Breast epithelium (tissue), 3 donors: ENCODE results near the gene RAI1.

Experiments
- POLR2A ChIP-seq: fragments of 450-650 bp; IDR thresholded peaks from one replicate; pipeline ENCODE4 v1.6.1; 2016; ENCODE audit warnings: antibody characterized with exemption, mild to moderate bottlenecking, moderate library complexity
- POLR2AphosphoS5 ChIP-seq, 3 donors: sonication (generic); formaldehyde crosslinking; IDR thresholded peaks; one replicate each; pipeline ENCODE4 v1.6.1; 2017; ENCODE audit warnings: antibody characterized with exemption in 3 of 3
- TF ChIP-seq, protein P1 (sequence below), 3 donors: fragments of 450-650 bp; IDR thresholded peaks; one replicate each; pipeline ENCODE4 v1.5.1; 2016 to 2017; ENCODE audit warnings: antibody characterized with exemption in 3 of 3, mild to moderate bottlenecking in 3 of 3, moderate library complexity in 3 of 3

DNA sequence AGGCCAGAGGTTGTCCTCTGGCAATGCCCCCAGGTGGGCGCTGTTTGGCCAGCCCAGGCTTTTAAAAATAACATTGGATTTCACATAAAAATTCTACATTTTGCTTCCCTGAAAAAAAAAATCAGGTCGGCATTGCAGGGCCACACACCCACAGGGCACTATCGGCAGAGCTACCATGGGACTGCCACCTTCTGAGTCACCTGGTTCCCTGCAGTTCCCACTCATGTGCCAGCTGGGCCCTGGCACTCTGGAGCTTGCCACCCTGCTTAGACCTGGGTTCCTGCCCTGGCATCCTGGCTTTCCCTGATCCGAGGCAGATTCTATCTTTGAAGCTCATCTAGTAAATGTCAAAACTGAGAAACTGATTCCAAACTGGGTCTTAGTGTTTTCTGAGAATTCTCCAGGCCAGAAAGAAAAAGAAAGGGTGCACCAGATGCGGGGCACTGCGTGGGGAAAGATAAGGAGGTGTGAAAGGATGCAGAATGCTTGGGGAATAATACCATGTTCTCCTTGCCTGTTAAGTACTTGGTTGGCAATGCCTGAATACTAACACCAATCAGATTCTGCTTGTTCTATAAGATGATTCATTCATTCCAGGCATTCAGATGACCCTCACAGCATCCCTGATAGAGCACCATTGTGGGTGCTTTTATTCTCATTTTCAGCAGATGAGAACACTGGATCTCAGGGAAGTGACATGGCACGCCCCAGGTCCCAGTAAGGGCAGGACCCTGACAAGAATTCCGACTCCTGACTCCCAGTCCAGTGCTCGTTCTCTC is 51.8 kb downstream of the RAI1 start:
- TF ChIP-seq, protein P1, sequence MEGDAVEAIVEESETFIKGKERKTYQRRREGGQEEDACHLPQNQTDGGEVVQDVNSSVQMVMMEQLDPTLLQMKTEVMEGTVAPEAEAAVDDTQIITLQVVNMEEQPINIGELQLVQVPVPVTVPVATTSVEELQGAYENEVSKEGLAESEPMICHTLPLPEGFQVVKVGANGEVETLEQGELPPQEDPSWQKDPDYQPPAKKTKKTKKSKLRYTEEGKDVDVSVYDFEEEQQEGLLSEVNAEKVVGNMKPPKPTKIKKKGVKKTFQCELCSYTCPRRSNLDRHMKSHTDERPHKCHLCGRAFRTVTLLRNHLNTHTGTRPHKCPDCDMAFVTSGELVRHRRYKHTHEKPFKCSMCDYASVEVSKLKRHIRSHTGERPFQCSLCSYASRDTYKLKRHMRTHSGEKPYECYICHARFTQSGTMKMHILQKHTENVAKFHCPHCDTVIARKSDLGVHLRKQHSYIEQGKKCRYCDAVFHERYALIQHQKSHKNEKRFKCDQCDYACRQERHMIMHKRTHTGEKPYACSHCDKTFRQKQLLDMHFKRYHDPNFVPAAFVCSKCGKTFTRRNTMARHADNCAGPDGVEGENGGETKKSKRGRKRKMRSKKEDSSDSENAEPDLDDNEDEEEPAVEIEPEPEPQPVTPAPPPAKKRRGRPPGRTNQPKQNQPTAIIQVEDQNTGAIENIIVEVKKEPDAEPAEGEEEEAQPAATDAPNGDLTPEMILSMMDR (IDR thresholded peaks at IDR 0.05), result no peak
- TF ChIP-seq POLR2AphosphoS5 (IDR thresholded peaks at IDR 0.05), result no peak
- no peak for TF ChIP-seq POLR2A
